OCI-LY1 (cell line): ENCODE results near the gene CCNY.
"Not testable (repeated sequence)": the region's sequence is repeated elsewhere in the genome, so short reads cannot be mapped to it uniquely, and the experiment has no call there.

ENCODE experiments used
- H2AFZ ChIP-seq: fragments of 200-600 bp; sonication (generic), shearing (Covaris generic); 2 replicates; pipeline ENCODE4 v1.6.0; 2014; ENCODE audit warnings: antibody characterized with exemption, mild to moderate bottlenecking, low read length
- H3F3A ChIP-seq: fragments of 200-600 bp; sonication (generic), shearing (Covaris generic); 2 replicates; pipeline ENCODE4 v1.6.0; 2014; ENCODE audit warnings: mild to moderate bottlenecking, antibody characterized with exemption, low read length, moderate library complexity; ENCODE audit not compliant: insufficient read depth
- H3K27ac ChIP-seq: fragments of 200-600 bp; sonication (generic); 2 replicates; pipeline ENCODE4 v1.5.1; 2014; ENCODE audit warnings: low read length, mixed run types, mild to moderate bottlenecking, low read depth; ENCODE audit not compliant: poor library complexity, severe bottlenecking
- H3K27me3 ChIP-seq: fragments of 200-600 bp; sonication (generic); 2 replicates; pipeline ENCODE4 v1.6.0; 2014; ENCODE audit warnings: antibody characterized with exemption, mild to moderate bottlenecking, low read length, moderate library complexity; ENCODE audit not compliant: insufficient read depth
- H3K36me3 ChIP-seq: fragments of 200-600 bp; sonication (generic); 2 replicates; pipeline ENCODE4 v1.6.1; 2014; ENCODE audit warnings: mild to moderate bottlenecking, antibody characterized with exemption, low read length, moderate library complexity, mixed read lengths; ENCODE audit not compliant: insufficient read depth
- H3K4me1 ChIP-seq: fragments of 200-600 bp; sonication (generic); 2 replicates; pipeline ENCODE4 v1.5.1; 2014; ENCODE audit warnings: mild to moderate bottlenecking, low read length, moderate library complexity; ENCODE audit not compliant: insufficient read depth, severe bottlenecking
- H3K4me2 ChIP-seq: fragments of 200-600 bp; sonication (generic), shearing (Covaris generic); 2 replicates; pipeline ENCODE4 v1.6.1; 2014; ENCODE audit warnings: low read length
- H3K4me3 ChIP-seq: fragments of 200-600 bp; sonication (generic); 2 replicates; pipeline ENCODE4 v1.5.1; 2014; ENCODE audit warnings: low read length, low read depth, mild to moderate bottlenecking, mixed read lengths; ENCODE audit not compliant: poor library complexity, severe bottlenecking
- H3K79me2 ChIP-seq: fragments of 200-600 bp; shearing (Covaris generic); 2 replicates; pipeline ENCODE4 v1.6.1; 2016; ENCODE audit warnings: mixed run types, low read length, mixed read lengths; ENCODE audit not compliant: insufficient read depth
- H3K9ac ChIP-seq: fragments of 200-600 bp; sonication (generic), shearing (Covaris generic); 2 replicates; pipeline ENCODE4 v1.6.1; 2014; ENCODE audit warnings: mild to moderate bottlenecking, low read length, mixed read lengths
- H3K9me2 ChIP-seq: fragments of 200-600 bp; sonication (generic), shearing (Covaris generic); 2 replicates; pipeline ENCODE4 v1.6.1; 2014; ENCODE audit warnings: low read depth, mild to moderate bottlenecking, low read length, mixed read lengths
- H3K9me3 ChIP-seq: fragments of 200-600 bp; shearing (Covaris generic); 2 replicates; pipeline ENCODE4 v1.6.1; 2014; ENCODE audit warnings: low read length, mixed read lengths
- H4K20me1 ChIP-seq: fragments of 200-600 bp; sonication (generic), shearing (Covaris generic); 2 replicates; pipeline ENCODE4 v1.6.0; 2016; ENCODE audit warnings: mild to moderate bottlenecking, low read length; ENCODE audit not compliant: insufficient read depth
- CTCF ChIP-seq: fragments of 200-600 bp; sonication (generic), shearing (Covaris generic); IDR thresholded peaks from 2 replicates; pipeline ENCODE4 v1.5.1; 2017; ENCODE audit warnings: mild to moderate bottlenecking, antibody characterized with exemption, low read length, moderate library complexity, mixed read lengths
- EZH2 ChIP-seq: fragments of 200-600 bp; sonication (generic), shearing (Covaris generic); IDR thresholded peaks from 2 replicates; pipeline ENCODE4 v1.8.0; 2017; ENCODE audit warnings: borderline replicate concordance, mixed run types, mild to moderate bottlenecking, antibody characterized with exemption, low read length, moderate library complexity, mixed read lengths

Gene CCNY

GRCh38 chr10:35399414-35400009, 63.2 kb downstream of the CCNY start:
- Histone ChIP-seq H3K9me2 (no peaks in the 10 kb centered on the region), H3K9ac (no peak overlapping the region), H2AFZ (no peak overlapping the region), H3K9me3 (no peaks in the 10 kb centered on the region), H3K36me3 (no peaks in the 10 kb centered on the region), H3K27ac (no peak overlapping the region), H3K4me2 (no peak overlapping the region), H3K4me1 (no peaks in the 10 kb centered on the region), H3K79me2 (no peaks in the 10 kb centered on the region), H3K27me3 (no peaks in the 10 kb centered on the region), H3F3A (no peaks in the 10 kb centered on the region), H4K20me1 (no peaks in the 10 kb centered on the region), H3K4me3 (no peak overlapping the region)
- TF ChIP-seq EZH2 (no peak), CTCF (no peak)

- no peaks in the 10 kb centered on the region for H3K79me2 ChIP-seq
Observed at GRCh38 chr10:35400595-35401268, 64.4 kb downstream of the CCNY start.

GRCh38 chr10:35403491-35403890, 67.2 kb downstream of the CCNY start:
- H3F3A ChIP-seq, H3K9ac ChIP-seq, H3K4me2 ChIP-seq, H3K36me3 ChIP-seq, H3K79me2 ChIP-seq, H3K4me3 ChIP-seq, H3K4me1 ChIP-seq, H2AFZ ChIP-seq, H3K27me3 ChIP-seq, H4K20me1 ChIP-seq, H3K9me3 ChIP-seq, H3K9me2 ChIP-seq, H3K27ac ChIP-seq: not testable (repeated sequence)

More at GRCh38 chr10:35400595-35401268, 64.4 kb downstream of the CCNY start:
- Histone ChIP-seq H3K9me3 (no peaks in the 10 kb centered on the region), H3K4me3 (no peak overlapping the region), H3K27ac (no peak overlapping the region), H3K9ac (no peak overlapping the region), H4K20me1 (no peaks in the 10 kb centered on the region), H2AFZ (no peak overlapping the region), H3F3A (no peaks in the 10 kb centered on the region), H3K27me3 (no peaks in the 10 kb centered on the region), H3K4me1 (no peaks in the 10 kb centered on the region), H3K9me2 (no peaks in the 10 kb centered on the region), H3K36me3 (no peaks in the 10 kb centered on the region), H3K4me2 (no peak overlapping the region)
- TF ChIP-seq CTCF (no peak), EZH2 (no peak)

GRCh38 chr10:35404077-35404476, 67.8 kb downstream of the CCNY start:
- not testable (repeated sequence) for H3K9ac ChIP-seq

GRCh38 chr10:35406003-35406630, 69.8 kb downstream of the CCNY start:
- not testable (repeated sequence) for H4K20me1 ChIP-seq, H3K27me3 ChIP-seq, H3K9ac ChIP-seq, H3K4me3 ChIP-seq, H3F3A ChIP-seq, H3K36me3 ChIP-seq, H3K27ac ChIP-seq, H3K79me2 ChIP-seq, H2AFZ ChIP-seq, H3K4me1 ChIP-seq, H3K9me2 ChIP-seq, H3K9me3 ChIP-seq, H3K4me2 ChIP-seq

More at GRCh38 chr10:35404077-35404476, 67.8 kb downstream of the CCNY start:
- H3F3A ChIP-seq, H3K27ac ChIP-seq, H3K9me3 ChIP-seq, H3K4me1 ChIP-seq, H3K4me3 ChIP-seq, H3K4me2 ChIP-seq, H3K9me2 ChIP-seq, H4K20me1 ChIP-seq, H3K36me3 ChIP-seq, H2AFZ ChIP-seq, H3K79me2 ChIP-seq, H3K27me3 ChIP-seq: not testable (repeated sequence)

- H3K79me2 ChIP-seq, H3K9ac ChIP-seq, H3K4me1 ChIP-seq, H3K36me3 ChIP-seq, H3K4me2 ChIP-seq, H3K27ac ChIP-seq, H3K9me2 ChIP-seq, H3K4me3 ChIP-seq, H3K9me3 ChIP-seq, H3K27me3 ChIP-seq, H3F3A ChIP-seq, H4K20me1 ChIP-seq, H2AFZ ChIP-seq: not testable (repeated sequence)
Observed at GRCh38 chr10:35407696-35408095, 71.4 kb downstream of the CCNY start.
